ENCODE data around the gene IPO4.

Gene IPO4

DNA sequence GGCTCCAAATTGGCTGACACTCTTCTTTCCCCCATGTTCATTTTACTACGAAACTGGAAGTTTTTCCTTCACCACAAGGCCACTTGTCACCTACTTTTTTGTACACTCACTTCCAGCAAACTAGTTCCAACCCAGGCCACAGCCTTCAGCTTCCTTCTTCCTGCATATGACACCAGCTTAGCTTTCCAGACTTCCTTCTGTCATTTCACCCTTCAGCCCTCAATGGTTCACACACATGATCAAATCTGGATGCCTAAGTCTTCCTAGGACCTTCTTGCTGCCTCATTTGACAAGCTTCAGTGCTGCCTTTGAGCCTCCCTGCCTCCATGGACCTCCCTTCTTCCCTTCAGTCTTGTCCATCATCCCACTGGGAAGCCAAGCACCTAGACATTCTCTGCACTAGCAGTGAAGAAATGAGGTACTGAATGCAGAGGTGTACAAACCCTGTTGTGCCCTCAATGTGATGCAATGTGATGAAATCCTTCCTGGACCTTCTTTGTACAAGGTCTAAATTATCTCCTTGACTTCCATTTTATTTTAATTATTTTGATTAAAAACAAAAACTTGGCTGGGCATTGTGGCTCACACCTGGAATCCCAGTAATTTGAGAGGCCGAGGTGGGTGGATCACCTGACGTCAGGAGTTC is 21.0 kb downstream of the IPO4 start:
- Histone ChIP-seq H2BK15ac (ENCODE audit: low read depth, poor library complexity, severe bottlenecking) (no peak overlapping the region), H3K4me3 (ENCODE audit: insufficient read depth in 1 of 2, low read depth in 1 of 2, low read length in 2 of 2) (no peak overlapping the region), H3K4ac (ENCODE audit: low read depth in 1 of 2, low read length in 2 of 2) (no peak overlapping the region), H3K79me1 (replicated peaks; ENCODE audit: low read length, poor library complexity, severe bottlenecking) (peaks cover 28% of the 10 kb centered on the region), H2BK120ac (ENCODE audit: low read depth, low read length) (no peak overlapping the region), H3K4me2 (ENCODE audit: low read length, poor library complexity, severe bottlenecking) (no peak overlapping the region), H3K27me3 (ENCODE audit: control insufficient read depth in 1 of 2, insufficient read depth in 1 of 2, low read length in 2 of 2) (no peaks in the 10 kb centered on the region), H3K14ac (ENCODE audit: low read length in 2 of 2) (peak overlapping the region in 1 of 2 experiments; percentile 7), H4K91ac (ENCODE audit: low read length) (no peak overlapping the region), H3K9ac (ENCODE audit: low read length) (no peak overlapping the region), H3K18ac (ENCODE audit: low read depth in 1 of 2, low read length in 2 of 2) (no peak overlapping the region), H3K9me3 (ENCODE audit: control insufficient read depth, low read length) (no peaks in the 10 kb centered on the region), H4K8ac (ENCODE audit: low read length) (no peak overlapping the region), H3K4me1 (ENCODE audit: control insufficient read depth, insufficient read depth, low read depth, low read length) (peaks cover 10% of the 10 kb centered on the region), H2BK5ac (ENCODE audit: low read depth, low read length, poor library complexity, severe bottlenecking) (no peak overlapping the region), H2AK5ac (ENCODE audit: low read length, severe bottlenecking) (no peak overlapping the region), H2BK12ac (ENCODE audit: low read length in 2 of 2) (no peak overlapping the region), H3K36me3 (ENCODE audit: control insufficient read depth in 1 of 2, insufficient read depth in 2 of 2, low read depth in 1 of 2, low read length in 2 of 2) (peaks cover 77 to 78% of the 10 kb centered on the region in 2 experiments), H2AFZ (ENCODE audit: low read depth, low read length) (no peak overlapping the region), H3K27ac (ENCODE audit: low read length, poor library complexity, severe bottlenecking) (no peak overlapping the region), H3K23ac (ENCODE audit: low read length in 2 of 2) (no peak overlapping the region)
- no peak for DNase-seq
- WGBS = 98% methylated on average over 3 of the region's 3 CpGs

DNA sequence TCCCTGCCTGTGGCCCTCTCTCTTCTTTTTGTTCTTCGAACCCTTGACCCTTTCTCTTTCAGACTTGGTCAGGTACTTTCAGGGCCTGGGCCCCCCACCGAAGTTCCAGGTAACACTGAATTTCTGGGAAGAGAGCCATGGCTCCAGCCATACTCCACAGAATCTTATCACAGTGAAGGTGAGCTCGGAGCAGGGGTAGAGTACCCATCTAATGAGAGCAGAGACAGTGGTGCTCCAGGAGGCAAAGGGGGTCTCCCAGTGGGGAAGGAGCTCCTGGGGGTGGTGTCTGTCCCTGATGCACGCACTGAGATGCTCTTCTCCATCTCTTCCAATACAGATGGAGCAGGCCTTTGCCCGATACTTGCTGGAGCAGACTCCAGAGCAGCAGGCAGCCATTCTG is 22.8 kb downstream of the IPO4 start:
- Histone ChIP-seq H3K4me3 (ENCODE audit: insufficient read depth in 1 of 2, low read depth in 1 of 2, low read length in 2 of 2) (no peak overlapping the region), H3K79me1 (replicated peaks; ENCODE audit: low read length, poor library complexity, severe bottlenecking) (peaks cover 28% of the 10 kb centered on the region), H3K4me2 (ENCODE audit: low read length, poor library complexity, severe bottlenecking) (no peak overlapping the region), H2BK5ac (ENCODE audit: low read depth, low read length, poor library complexity, severe bottlenecking) (no peak overlapping the region), H2AFZ (ENCODE audit: low read depth, low read length) (no peak overlapping the region), H2BK12ac (ENCODE audit: low read length in 2 of 2) (no peak overlapping the region), H3K23ac (ENCODE audit: low read length in 2 of 2) (no peak overlapping the region), H3K9me3 (ENCODE audit: control insufficient read depth, low read length) (no peaks in the 10 kb centered on the region), H3K4me1 (ENCODE audit: control insufficient read depth, insufficient read depth, low read depth, low read length) (peaks cover 14% of the 10 kb centered on the region), H2AK5ac (ENCODE audit: low read length, severe bottlenecking) (no peak overlapping the region), H4K91ac (ENCODE audit: low read length) (no peak overlapping the region), H3K18ac (ENCODE audit: low read depth in 1 of 2, low read length in 2 of 2) (no peak overlapping the region), H3K36me3 (ENCODE audit: control insufficient read depth in 1 of 2, insufficient read depth in 2 of 2, low read depth in 1 of 2, low read length in 2 of 2) (peaks cover 61 to 72% of the 10 kb centered on the region in 2 experiments), H2BK15ac (ENCODE audit: low read depth, poor library complexity, severe bottlenecking) (no peak overlapping the region), H4K8ac (ENCODE audit: low read length) (no peak overlapping the region), H2BK120ac (ENCODE audit: low read depth, low read length) (no peak overlapping the region), H3K14ac (ENCODE audit: low read length in 2 of 2) (no peak overlapping the region), H3K4ac (ENCODE audit: low read depth in 1 of 2, low read length in 2 of 2) (no peak overlapping the region), H3K9ac (ENCODE audit: low read length) (no peak overlapping the region), H3K27me3 (ENCODE audit: control insufficient read depth in 1 of 2, insufficient read depth in 1 of 2, low read length in 2 of 2) (no peaks in the 10 kb centered on the region), H3K27ac (ENCODE audit: low read length, poor library complexity, severe bottlenecking) (no peak overlapping the region)
- WGBS = 92% methylated on average over 5 of the region's 5 CpGs
- DNase-seq = no peak

DNA sequence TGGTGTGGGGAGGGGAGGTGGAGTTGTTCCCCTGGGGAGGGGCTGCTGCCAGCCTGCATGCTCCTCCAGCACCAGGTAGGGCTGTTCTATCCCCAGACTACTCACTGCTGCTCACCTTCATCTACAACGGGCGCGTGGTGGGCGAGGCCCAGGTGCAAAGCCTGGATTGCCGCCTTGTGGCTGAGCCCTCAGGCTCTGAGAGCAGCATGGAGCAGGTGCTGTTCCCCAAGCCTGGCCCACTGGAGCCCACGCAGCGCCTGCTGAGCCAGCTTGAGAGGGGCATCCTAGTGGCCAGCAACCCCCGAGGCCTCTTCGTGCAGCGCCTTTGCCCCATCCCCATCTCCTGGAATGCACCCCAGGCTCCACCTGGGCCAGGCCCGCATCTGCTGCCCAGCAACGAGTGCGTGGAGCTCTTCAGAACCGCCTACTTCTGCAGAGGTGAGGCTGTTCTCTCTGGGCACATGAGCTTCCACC is 24.1 kb downstream of the IPO4 start:
- Histone ChIP-seq H2BK12ac (ENCODE audit: low read length in 2 of 2) (no peak overlapping the region), H3K27me3 (ENCODE audit: control insufficient read depth in 1 of 2, insufficient read depth in 1 of 2, low read length in 2 of 2) (no peaks in the 10 kb centered on the region), H4K91ac (ENCODE audit: low read length) (no peak overlapping the region), H4K8ac (ENCODE audit: low read length) (no peak overlapping the region), H3K9me3 (ENCODE audit: control insufficient read depth, low read length) (no peaks in the 10 kb centered on the region), H3K79me1 (replicated peaks; ENCODE audit: low read length, poor library complexity, severe bottlenecking) (peaks cover 28% of the 10 kb centered on the region), H3K36me3 (ENCODE audit: control insufficient read depth in 1 of 2, insufficient read depth in 2 of 2, low read depth in 1 of 2, low read length in 2 of 2) (peaks cover 65 to 77% of the 10 kb centered on the region in 2 experiments), H3K4me1 (ENCODE audit: control insufficient read depth, insufficient read depth, low read depth, low read length) (peaks cover 19% of the 10 kb centered on the region), H2AK5ac (ENCODE audit: low read length, severe bottlenecking) (no peak overlapping the region), H3K23ac (ENCODE audit: low read length in 2 of 2) (no peak overlapping the region), H2BK120ac (ENCODE audit: low read depth, low read length) (no peak overlapping the region), H3K4me2 (ENCODE audit: low read length, poor library complexity, severe bottlenecking) (no peak overlapping the region), H3K18ac (ENCODE audit: low read depth in 1 of 2, low read length in 2 of 2) (no peak overlapping the region), H3K9ac (ENCODE audit: low read length) (no peak overlapping the region), H2AFZ (ENCODE audit: low read depth, low read length) (no peak overlapping the region), H3K4ac (ENCODE audit: low read depth in 1 of 2, low read length in 2 of 2) (no peak overlapping the region), H3K27ac (ENCODE audit: low read length, poor library complexity, severe bottlenecking) (no peak overlapping the region), H3K4me3 (ENCODE audit: insufficient read depth in 1 of 2, low read depth in 1 of 2, low read length in 2 of 2) (no peak overlapping the region), H2BK5ac (ENCODE audit: low read depth, low read length, poor library complexity, severe bottlenecking) (no peak overlapping the region), H3K14ac (ENCODE audit: low read length in 2 of 2) (no peak overlapping the region), H2BK15ac (ENCODE audit: low read depth, poor library complexity, severe bottlenecking) (no peak overlapping the region)
- 97% methylated on average over 14 of the region's 14 CpGs for WGBS
- no peak for DNase-seq

DNA sequence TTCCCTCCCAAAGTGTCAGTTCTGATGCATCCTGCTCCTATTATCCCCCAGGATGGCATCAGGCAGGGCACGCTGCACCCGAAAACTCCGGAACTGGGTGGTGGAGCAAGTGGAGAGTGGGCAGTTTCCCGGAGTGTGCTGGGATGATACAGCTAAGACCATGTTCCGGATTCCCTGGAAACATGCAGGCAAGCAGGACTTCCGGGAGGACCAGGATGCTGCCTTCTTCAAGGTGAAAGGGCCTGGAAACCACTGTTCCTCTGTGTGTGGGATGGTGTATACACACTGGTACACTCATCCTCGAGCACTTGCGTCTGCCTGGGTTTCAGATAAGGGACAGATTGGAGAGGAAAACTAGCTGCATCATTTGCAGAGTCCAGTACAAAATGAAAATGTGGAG is 26.5 kb downstream of the IPO4 start:
- peaks cover 28% of the 10 kb centered on the region for H3K79me1 ChIP-seq (replicated peaks; ENCODE audit: low read length, poor library complexity, severe bottlenecking)
- no peak overlapping the region for H3K27ac ChIP-seq (ENCODE audit: low read length, poor library complexity, severe bottlenecking)
- H3K4ac ChIP-seq (ENCODE audit: low read depth in 1 of 2, low read length in 2 of 2) = no peak overlapping the region
- H2BK120ac ChIP-seq (ENCODE audit: low read depth, low read length) = no peak overlapping the region
- no peak overlapping the region for H4K91ac ChIP-seq (ENCODE audit: low read length)
- no peak overlapping the region for H4K8ac ChIP-seq (ENCODE audit: low read length)
- peak; percentile 22 for DNase-seq
- peak overlapping the region; percentile 99 for H3K9ac ChIP-seq (ENCODE audit: low read length)
- H3K27me3 ChIP-seq (ENCODE audit: control insufficient read depth in 1 of 2, insufficient read depth in 1 of 2, low read length in 2 of 2) = no peaks in the 10 kb centered on the region
- H2AFZ ChIP-seq (ENCODE audit: low read depth, low read length) = no peak overlapping the region
- peak overlapping the region in 1 of 2 experiments; percentile 19 for H3K14ac ChIP-seq (ENCODE audit: low read length in 2 of 2)
- WGBS = 91% methylated on average over 8 of the region's 8 CpGs
- H2BK15ac ChIP-seq (ENCODE audit: low read depth, poor library complexity, severe bottlenecking) = no peak overlapping the region
- no peak overlapping the region for H2BK5ac ChIP-seq (ENCODE audit: low read depth, low read length, poor library complexity, severe bottlenecking)
- peaks cover 67 to 75% of the 10 kb centered on the region in 2 experiments for H3K36me3 ChIP-seq (ENCODE audit: control insufficient read depth in 1 of 2, insufficient read depth in 2 of 2, low read depth in 1 of 2, low read length in 2 of 2)
- no peaks in the 10 kb centered on the region for H3K9me3 ChIP-seq (ENCODE audit: control insufficient read depth, low read length)
- peak overlapping the region; percentile 21 to 59 for H2BK12ac ChIP-seq (ENCODE audit: low read length in 2 of 2)
- peak overlapping the region in 1 of 2 experiments; percentile 91 for H3K18ac ChIP-seq (ENCODE audit: low read depth in 1 of 2, low read length in 2 of 2)
- peak overlapping the region in 1 of 2 experiments; percentile 96 for H3K4me3 ChIP-seq (ENCODE audit: insufficient read depth in 1 of 2, low read depth in 1 of 2, low read length in 2 of 2)
- H3K4me2 ChIP-seq (ENCODE audit: low read length, poor library complexity, severe bottlenecking) = peak overlapping the region; percentile 80
- peaks cover 19% of the 10 kb centered on the region for H3K4me1 ChIP-seq (ENCODE audit: control insufficient read depth, insufficient read depth, low read depth, low read length)
- peak overlapping the region; percentile 8 for H2AK5ac ChIP-seq (ENCODE audit: low read length, severe bottlenecking)
- H3K23ac ChIP-seq (ENCODE audit: low read length in 2 of 2) = no peak overlapping the region
